Fibroblast of skin of back (primary cell): ENCODE results near the gene FCN3.
A peak's percentile ranks its signal among the peaks of the same experiment; 100 is the strongest.

Source experiments
- DNase-seq: peaks from one replicate; pipeline ENCODE4 v3.0.0-alpha.2; 2013

FCN3 gene

DNA sequence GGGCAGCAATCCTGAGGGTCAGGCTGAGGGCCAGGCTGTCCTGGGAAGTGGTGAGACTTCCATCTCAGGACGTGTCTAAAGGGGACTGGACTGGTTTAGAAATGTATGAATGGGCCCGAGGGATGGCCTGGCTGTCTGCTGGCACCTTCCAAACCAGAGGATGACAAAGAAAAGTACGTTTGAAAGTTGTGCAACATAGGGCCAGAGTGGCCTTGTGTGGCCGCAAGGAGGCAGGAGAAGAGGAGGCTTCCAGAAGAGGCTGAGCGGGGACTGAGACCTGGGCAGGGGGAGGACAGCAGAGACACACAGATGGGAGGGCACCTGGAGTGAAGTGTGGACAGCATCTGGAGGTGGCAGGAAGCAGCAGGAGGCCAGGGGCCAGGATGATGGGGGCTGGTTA lies 35.4 kb downstream of the FCN3 start:
- no peak for DNase-seq

DNA sequence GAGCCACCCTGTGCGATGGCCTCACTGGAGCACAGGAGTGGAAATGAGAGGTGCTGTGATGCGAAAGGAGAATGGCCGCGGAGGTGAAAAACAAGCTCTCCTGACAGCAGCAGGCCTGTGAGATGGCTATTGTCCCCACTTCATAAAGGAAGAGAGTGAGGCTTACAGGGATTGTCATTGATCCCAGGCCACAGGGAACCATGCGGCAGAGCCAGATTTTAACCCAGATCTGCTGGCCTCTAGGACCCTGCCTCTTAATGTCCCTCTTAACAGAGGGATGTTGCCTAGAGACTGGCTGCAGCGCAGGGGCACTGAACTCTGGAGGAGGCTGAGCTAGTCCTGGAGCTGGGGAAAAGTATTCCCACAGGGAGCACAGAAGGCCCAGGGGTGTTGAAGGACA lies 35.9 kb downstream of the FCN3 start:
- DNase-seq = no peak

DNA sequence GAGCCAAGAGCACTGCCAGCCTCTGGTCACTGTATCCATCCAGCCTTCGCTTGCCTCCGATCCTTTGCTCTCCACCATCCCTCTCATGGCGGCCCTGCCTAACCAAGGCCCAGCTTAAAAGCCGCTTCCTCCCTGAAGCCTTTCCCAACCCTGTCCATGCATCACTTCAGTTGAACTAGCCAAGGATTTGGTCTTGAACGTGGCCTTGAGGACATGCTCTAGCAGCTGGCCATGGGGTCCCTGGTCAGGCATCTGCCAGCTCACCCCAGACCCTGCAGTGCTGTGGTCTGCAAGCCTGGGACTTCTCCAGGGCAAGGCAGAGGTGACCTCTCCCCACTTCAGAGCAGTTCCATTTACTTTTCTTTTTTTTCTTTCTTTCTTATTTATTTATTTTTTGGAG lies 37.9 kb downstream of the FCN3 start:
- DNase-seq = no peak

DNA sequence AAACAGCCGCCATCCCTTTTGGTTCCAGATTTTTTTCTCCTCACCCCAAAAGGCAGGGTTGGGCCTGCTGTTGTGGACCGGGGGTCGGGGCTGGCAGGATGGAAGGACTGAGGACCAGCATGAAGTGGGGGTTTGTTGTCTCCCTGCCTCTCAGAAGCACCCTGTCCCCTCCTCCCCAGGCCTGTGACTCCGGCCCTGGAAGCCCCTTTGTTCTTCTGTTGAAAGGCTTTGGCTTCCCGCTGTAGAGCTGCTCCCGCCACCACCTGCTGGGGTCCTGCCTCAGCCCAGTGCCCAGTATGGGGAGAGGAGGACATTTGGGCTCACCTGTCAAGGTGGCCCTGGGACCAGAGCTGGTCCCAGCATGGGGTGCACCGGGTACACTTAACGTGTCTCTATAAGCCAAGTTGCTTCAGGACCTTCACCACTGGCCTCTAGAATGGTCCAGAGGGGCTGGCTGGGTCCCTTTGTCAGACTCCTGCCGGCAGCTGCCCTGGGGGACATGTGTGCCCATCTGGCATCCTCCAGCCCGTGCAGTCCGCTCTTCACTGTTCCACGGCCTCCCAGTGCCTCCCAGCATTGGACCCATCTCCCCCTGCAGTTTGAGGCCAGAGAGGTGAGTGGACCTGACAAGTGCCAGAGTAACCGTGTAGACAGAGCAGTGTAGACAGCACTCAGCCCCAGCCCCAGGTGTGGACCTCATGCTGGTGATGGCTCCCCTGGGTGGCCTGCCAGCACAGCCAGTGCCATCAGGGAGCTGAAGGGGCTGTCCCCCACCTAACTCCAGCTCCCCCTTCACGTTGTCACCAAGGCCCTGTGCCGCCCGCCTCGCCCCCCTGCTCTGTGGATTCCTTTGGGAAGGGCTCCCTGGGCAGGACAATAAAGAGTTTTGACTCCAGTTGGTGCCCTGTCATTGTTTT lies 38.9 kb downstream of the FCN3 start:
- no peak for DNase-seq

DNA sequence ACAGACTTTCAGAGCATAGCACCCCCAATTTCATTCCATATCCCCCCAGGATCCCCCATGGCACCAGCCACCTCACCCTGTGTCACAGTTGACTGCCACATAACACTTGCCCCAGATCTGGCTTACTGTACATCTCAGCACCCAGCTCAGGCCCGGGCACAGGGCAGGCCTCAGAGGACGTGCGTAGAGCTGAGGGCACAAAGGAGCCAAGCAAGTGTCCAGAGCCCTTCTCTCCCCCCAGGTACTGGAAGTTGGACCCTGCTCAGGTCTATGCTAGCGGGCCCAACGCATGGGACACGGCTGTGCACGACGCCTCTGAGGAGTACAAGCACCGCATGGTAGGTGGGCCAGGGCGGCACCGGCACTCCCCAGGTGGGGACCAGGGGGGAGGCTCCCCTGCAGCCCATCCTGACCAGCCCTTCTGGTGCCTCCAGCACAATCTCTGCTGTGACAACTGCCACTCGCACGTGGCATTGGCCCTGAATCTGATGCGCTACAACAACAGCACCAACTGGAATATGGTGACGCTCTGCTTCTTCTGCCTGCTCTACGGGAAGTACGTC lies 40.8 kb downstream of the FCN3 start:
- DNase-seq = no peak

DNA sequence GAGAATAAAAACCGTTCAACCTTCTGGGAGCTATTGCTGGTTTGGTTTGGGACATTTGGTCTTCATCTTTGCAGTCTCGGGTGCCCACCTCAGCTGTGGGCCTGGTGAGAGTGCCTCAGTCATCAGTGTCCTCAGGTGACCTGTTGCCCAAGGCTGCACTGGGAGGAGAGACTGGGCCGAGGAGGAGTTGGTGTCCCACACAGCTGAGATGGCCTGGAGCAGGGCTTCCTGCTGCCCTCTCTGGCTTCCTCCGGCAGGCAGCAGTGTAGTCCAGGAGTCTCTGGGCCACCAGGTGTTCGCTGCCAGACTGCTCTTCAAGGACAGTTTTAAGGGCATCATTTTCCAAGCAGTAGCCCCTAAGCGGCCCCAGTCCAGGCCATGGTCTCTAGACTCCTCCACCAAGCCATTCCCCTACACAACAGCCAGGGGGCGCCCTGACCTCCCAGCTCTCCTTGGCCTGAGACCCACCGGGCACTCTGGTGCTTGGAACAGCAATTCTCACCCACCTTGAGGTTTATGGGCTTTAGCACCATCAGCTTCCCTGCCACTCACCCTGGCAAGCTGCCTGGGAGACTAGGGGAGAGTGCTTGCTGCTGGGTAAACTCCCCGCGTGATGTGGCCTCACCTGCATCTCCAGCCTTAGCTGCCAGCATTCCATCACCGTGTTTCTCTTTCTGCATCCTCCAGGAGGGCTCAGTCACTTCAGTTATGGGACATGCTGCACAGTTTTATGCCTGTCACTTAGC lies 41.9 kb downstream of the FCN3 start:
- DNase-seq = peak; percentile 33

DNA sequence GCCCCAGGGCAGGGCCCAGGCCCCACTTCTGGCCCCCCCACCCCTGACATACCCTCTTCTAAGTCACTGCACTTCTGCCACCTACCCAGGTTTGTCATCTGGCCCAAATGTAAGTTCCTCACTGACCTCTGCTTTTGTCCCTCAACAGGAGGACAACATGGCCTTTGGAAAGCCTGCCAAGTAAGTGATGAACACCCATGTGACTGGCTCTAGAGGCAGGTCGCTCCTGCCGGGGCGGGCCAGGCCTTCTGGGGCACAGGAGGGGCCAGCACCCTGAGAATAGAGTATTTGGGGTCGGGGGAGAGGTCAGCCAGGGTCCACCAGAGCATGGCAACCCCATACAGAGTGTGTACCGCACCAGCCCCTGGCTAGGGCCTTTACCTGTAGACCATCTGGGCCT lies 42.7 kb downstream of the FCN3 start:
- DNase-seq = no peak

DNA sequence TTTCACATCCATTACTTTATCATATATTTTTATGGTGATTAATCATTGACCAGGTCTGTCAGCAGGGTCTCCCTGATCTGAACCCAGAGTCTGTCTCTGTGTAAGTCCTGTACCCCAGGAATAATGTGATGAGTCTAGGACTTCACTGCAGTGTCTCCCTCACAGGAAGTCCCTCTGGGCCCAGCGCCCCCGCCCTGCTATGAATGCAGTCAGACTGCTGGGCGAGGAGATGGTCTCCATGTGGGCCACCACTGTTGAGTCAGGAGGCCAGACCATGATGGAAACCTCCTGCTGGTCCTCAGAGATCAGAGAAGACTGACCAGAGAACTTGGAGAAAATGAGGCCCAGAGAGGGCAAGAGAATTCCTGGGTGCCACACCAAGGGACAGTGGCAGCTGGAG lies 43.2 kb downstream of the FCN3 start:
- DNase-seq = no peak

DNA sequence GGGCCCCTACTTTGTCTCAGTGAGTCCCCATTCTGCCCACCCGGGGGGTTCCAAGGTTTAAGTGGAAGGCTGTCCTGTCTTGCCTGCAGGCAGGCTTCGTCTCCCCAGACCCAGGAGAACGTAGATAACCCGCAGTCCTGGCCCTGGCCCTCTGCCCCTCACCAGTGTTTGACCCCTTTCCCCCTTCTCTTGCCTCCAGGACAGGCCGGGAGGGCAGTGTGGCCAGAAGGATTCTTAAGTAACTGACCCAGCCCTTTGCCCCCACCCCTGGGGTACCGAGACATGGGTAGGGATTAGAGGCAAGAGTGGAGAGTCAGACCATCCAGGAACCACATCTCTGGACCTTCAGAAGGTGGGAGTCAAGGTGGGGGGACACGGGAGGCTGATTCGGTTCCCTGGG lies 43.8 kb downstream of the FCN3 start:
- no peak for DNase-seq

DNA sequence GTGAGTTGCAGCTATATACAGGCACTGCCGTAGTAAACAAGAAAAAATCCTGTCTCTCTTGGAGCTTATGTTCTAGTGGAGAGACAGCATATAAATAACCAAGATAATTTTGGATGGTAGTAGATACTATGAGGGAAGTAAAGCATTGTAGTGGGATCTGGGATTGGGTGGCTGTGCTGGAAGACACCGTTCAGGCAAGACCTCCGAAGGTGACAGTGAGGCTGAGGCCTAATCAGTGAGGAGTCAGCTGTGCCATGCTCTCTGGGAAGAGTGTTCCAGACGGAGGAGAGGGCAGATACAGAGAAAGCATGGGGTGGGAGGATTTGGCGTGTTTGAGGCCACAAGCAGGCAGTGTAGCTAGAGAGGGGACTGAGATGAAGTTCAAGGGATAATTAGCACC lies 46.7 kb downstream of the FCN3 start:
- DNase-seq = no peak

DNA sequence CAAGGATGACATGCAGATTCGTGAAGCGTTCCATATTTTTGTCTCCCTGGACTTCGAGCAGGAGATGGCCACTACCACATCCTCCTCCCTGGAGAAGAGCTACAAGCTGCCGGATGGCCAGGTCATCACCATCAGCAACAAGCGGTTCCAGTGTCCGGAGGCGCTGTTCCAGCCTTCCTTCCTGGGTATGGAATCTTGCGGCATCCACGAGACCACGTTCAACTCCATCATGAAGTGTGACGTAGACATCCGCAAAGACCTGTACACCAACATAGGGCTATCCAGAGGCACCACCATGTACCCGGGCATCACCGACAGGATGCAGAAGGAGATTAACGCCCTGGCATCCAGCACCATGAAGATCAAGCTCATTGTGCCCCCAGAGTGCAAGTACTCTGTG lies 49.3 kb downstream of the FCN3 start:
- no peak for DNase-seq

DNA sequence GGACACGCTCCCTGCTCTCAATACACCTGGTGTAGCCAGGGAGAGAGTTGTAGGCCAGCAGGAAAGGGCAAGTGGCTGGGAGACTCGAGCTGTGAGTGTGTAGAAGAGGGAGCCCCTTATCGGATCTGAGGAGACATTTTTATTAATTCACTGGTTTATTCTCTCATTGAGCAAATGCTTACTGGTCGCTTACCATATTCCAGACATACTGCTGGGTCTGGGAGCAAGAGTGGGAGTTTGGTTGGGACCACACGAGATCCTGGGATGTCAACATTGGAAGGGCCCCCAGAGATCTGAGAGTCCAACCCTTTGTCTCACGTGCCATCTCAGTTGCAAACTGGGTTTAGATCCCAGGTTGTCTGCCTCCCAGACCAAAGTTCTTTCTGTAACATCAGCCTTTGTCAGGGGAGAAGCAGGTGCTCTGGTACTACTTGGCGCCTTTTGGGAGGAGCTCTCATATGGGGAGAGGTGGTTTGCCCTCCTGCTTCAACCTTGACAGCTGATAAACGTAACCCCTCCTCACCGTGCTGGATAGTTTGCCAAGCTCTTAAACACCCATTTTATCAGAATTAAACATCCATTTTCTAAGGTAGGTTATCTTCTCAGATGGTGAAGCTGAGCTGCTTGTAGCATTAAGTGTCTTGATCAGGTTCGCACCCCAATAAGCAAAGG lies 51.9 kb downstream of the FCN3 start:
- no peak for DNase-seq

DNA sequence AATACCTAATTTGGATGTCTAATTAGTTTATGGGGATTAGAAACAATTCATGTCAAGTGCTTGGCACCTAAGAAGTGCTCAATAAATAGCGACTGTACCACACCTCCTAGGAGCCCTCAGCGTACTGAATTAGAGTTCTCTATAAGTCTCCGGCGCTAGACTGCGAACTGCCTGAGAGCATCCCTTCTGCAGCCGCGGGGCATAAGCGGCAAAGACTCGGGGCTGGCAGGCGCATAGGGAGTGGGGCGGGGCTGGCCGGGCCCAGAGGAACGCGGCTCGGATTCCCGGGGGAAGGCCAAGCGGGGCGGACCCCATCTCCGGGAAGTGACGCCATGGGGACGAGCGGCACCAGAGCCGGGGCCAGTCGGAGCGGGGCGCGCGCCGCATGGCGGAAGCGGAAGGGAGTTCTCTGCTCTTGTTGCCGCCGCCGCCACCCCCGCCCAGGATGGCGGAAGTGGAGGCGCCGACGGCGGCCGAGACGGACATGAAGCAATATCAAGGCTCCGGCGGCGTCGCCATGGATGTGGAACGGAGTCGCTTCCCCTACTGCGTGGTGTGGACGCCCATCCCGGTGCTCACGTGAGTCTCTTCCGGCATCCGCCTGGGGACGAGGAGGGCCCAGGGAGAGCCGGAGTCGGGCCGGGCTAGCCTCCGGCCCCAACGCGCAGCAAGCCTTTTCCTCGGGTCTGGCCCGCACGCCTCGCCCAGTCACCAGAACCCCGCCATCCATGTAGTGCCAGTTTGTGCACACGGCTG lies 52.6 kb downstream of the FCN3 start, which contains the start of gene TMEM222:
Gene TMEM222 (plus strand): TSS at position 351 of the 756 bp plus-strand sequence. CDS start 35 bp downstream, at position 386.
- DNase-seq = peak; percentile 97
